Neural cell (in vitro differentiated cells): ENCODE measurements around the gene TMC6.

ENCODE experiments used
- CTCF ChIP-seq: fragments of 450-650 bp; IDR thresholded peaks from 2 replicates; pipeline ENCODE4 v1.5.1; 2014; ENCODE audit warnings: antibody characterized with exemption, mild to moderate bottlenecking, moderate library complexity; ENCODE audit not compliant: poor library complexity, severe bottlenecking
- EP300 ChIP-seq: fragments of 450-650 bp; conservative IDR thresholded peaks from 2 replicates; pipeline ENCODE4 v1.6.1; 2014; ENCODE audit warnings: antibody characterized with exemption, mild to moderate bottlenecking, moderate library complexity; ENCODE audit not compliant: poor library complexity, severe bottlenecking
- EZH2 ChIP-seq: fragments of 200-600, 300-800 bp; shearing (Covaris generic), sonication (generic); IDR thresholded peaks from 2 replicates; pipeline ENCODE4 v1.6.1; 2014; ENCODE audit warnings: antibody characterized with exemption, low read length, borderline replicate concordance, mild to moderate bottlenecking; ENCODE audit not compliant: insufficient read depth, poor library complexity, severe bottlenecking
- MXI1 ChIP-seq: fragments of 450-650 bp; conservative IDR thresholded peaks from 2 replicates; pipeline ENCODE4 v1.6.1; 2014; ENCODE audit warnings: antibody characterized with exemption, mild to moderate bottlenecking; ENCODE audit not compliant: poor library complexity, severe bottlenecking
- POLR2AphosphoS5 ChIP-seq: IDR thresholded peaks from 2 replicates; pipeline ENCODE4 v1.6.1; 2012
- REST ChIP-seq: IDR thresholded peaks from 2 replicates; pipeline ENCODE4 v1.6.1; 2012; ENCODE audit warnings: borderline replicate concordance
- SMC3 ChIP-seq: fragments of 450-650 bp; conservative IDR thresholded peaks from 2 replicates; pipeline ENCODE4 v1.6.1; 2014; ENCODE audit warnings: antibody characterized with exemption, mild to moderate bottlenecking, moderate library complexity; ENCODE audit not compliant: poor library complexity

- TF ChIP-seq CTCF (no peak), EZH2 (no peak), REST (no peak), SMC3 (no peak), MXI1 (no peak), POLR2AphosphoS5 (no peak), EP300 (no peak)
Measured at GRCh38 chr17:78151514-78152008, 23.0 kb upstream of the TMC6 start.
